SK-N-MC (cell line): ENCODE measurements around the gene ABHD16B.

Experiments used
- DNase-seq: peaks from one replicate; pipeline ENCODE4 v3.0.0-alpha.2; 2011; ENCODE audit warnings: low read depth, low spot score
- H3K27ac ChIP-seq: fragments of 200-600 bp; sonication (generic); 2 replicates; pipeline ENCODE4 v1.5.1; 2016; ENCODE audit warnings: mixed run types
- H3K36me3 ChIP-seq: fragments of 200-600 bp; sonication (generic); 2 replicates; pipeline ENCODE4 v1.6.1; 2017; ENCODE audit warnings: antibody characterized with exemption, low read length, mixed read lengths; ENCODE audit not compliant: insufficient read depth
- H3K4me3 ChIP-seq: fragments of 200-600 bp; sonication (generic); 2 replicates; pipeline ENCODE4 v1.5.1; 2016
- H3K9ac ChIP-seq: fragments of 200-600 bp; sonication (generic); 2 replicates; pipeline ENCODE4 v1.8.0; 2017; ENCODE audit warnings: mixed run types, mixed read lengths; ENCODE audit not compliant: insufficient read length
- H3K9me3 ChIP-seq: fragments of 200-600 bp; sonication (generic); 2 replicates; pipeline ENCODE4 v1.6.1; 2017; ENCODE audit warnings: low read depth, mild to moderate bottlenecking, antibody characterized with exemption, low read length, moderate library complexity, mixed read lengths
- EZH2 ChIP-seq: fragments of 200-600 bp; sonication (generic); IDR thresholded peaks from one replicate; pipeline ENCODE4 v1.6.1; 2017; ENCODE audit warnings: antibody characterized with exemption
- FOXP2 ChIP-seq: optimal IDR thresholded peaks from 2 replicates; pipeline ENCODE3; 2011; ENCODE audit warnings: mild to moderate bottlenecking, moderate library complexity; ENCODE audit not compliant: insufficient read depth; ENCODE audit errors: extremely low read length, control extremely low read depth
- POLR2AphosphoS5 ChIP-seq: IDR thresholded peaks from 2 replicates; pipeline ENCODE4 v1.6.1; 2012; ENCODE audit warnings: mild to moderate bottlenecking, low read depth, low read length, borderline replicate concordance

ABHD16B gene

DNA sequence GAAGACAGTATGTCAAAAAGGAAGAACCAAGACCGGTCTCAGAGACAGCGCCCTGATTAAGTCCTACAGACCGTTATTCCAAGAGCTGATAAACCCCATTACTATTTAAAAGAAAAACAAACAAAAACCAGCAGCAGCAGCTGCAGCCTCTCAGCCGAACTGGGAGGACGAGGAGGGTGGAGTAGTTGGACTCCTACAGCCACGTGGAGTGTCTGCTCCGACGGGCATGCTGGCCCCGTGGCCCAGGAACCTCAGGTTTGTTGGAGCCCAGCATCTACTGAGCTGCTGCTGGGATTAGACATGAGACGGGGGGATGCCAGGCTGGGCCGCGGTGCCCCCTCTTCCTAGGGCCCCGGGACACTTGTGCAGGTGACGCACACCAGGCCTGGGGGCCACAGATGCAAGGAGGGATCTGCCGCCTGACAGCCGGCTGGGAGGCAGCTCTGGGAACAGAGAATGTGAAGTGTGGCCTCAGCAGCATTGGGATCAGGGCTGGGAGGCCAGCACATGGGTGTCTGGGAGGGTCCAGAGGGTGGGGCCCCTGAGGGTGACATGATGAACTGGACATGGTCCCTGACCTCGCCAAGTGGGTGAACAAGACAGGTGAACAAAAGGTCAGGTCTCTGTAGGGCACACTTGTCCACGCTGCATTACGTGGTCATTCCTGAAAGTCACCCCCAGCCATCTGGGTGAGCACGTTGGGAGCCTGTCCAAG is 27.4 kb upstream of the ABHD16B start:
- Histone ChIP-seq H3K27ac (no peak overlapping the region), H3K9ac (no peak overlapping the region), H3K4me3 (no peak overlapping the region), H3K9me3 (no peaks in the 10 kb centered on the region), H3K36me3 (no peaks in the 10 kb centered on the region)
- no peak for TF ChIP-seq EZH2
- TF ChIP-seq POLR2AphosphoS5 = no peak
- no peak for TF ChIP-seq FOXP2
- no peak for DNase-seq

GRCh38 chr20:63834491-63834880 is 26.8 kb upstream of the ABHD16B start:
- H3K9me3 ChIP-seq = no peaks in the 10 kb centered on the region
- TF ChIP-seq FOXP2 (no peak), EZH2 (no peak), POLR2AphosphoS5 (no peak)
- no peak overlapping the region for H3K9ac ChIP-seq
- H3K36me3 ChIP-seq = no peaks in the 10 kb centered on the region
- no peak for DNase-seq
- no peak overlapping the region for H3K4me3 ChIP-seq
- no peak overlapping the region for H3K27ac ChIP-seq

DNA sequence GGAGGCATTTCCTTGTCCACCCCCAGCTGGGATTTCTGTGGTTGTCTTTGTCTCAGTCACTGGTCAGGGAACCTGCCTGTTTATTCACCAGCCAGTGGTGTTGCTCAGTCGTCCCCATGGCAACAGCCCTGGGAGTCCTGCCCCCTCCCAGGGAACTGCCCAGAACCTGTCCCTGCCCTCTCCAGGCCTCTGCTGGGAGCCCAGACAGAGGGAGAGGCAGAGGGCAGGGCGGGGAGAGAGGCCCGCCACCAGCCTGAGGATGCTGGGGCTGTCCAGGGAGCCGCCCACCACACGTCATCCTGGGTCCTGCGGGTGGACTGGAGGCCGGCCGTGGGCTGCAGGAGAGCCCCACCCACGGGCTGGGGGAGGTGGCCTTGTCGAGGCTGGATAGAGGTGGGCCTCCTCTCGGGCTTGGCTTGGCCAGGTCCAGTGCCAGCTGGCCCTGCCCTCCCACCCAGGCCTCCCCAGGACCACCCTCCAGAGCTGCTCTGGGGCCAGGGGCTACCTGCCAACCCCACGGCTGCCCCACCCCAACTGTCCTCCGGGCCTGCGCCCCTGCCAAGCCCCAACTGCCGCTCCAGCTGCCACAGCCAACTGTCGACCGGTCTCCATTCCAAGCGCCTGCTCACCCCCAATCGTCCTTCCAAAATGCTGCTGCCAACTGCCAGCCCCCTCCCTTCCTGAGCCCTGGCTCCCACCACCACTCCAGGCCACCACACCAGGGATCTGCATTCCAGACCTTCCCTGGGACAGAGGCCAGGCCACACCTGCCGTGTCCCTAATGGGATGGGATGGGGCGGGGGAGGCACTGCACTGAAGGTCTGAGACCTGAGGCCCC is 26.1 kb upstream of the ABHD16B start:
- Histone ChIP-seq H3K9me3 (no peaks in the 10 kb centered on the region), H3K27ac (no peak overlapping the region), H3K36me3 (no peaks in the 10 kb centered on the region), H3K4me3 (no peak overlapping the region), H3K9ac (no peak overlapping the region)
- DNase-seq = no peak
- no peak for TF ChIP-seq EZH2
- no peak for TF ChIP-seq FOXP2
- no peak for TF ChIP-seq POLR2AphosphoS5

- Histone ChIP-seq H3K4me3 (no peak overlapping the region), H3K36me3 (no peaks in the 10 kb centered on the region), H3K9ac (no peak overlapping the region), H3K9me3 (no peaks in the 10 kb centered on the region), H3K27ac (no peak overlapping the region)
- TF ChIP-seq POLR2AphosphoS5 (no peak), FOXP2 (no peak), EZH2 (no peak)
- DNase-seq = no peak
These were observed 24.6 kb upstream of the ABHD16B start for GRCh38 chr20:63836458-63837344.

GRCh38 chr20:63837479-63837878 is 23.8 kb upstream of the ABHD16B start:
- Histone ChIP-seq H3K36me3 (no peaks in the 10 kb centered on the region), H3K9me3 (no peaks in the 10 kb centered on the region), H3K27ac (no peak overlapping the region), H3K9ac (no peak overlapping the region), H3K4me3 (no peak overlapping the region)
- no peak for DNase-seq
- no peak for TF ChIP-seq FOXP2
- TF ChIP-seq POLR2AphosphoS5 = no peak
- no peak for TF ChIP-seq EZH2

GRCh38 chr20:63839620-63840019 is 21.7 kb upstream of the ABHD16B start:
- Histone ChIP-seq H3K27ac (no peak overlapping the region), H3K9me3 (no peaks in the 10 kb centered on the region), H3K9ac (no peak overlapping the region), H3K36me3 (no peaks in the 10 kb centered on the region), H3K4me3 (no peak overlapping the region)
- DNase-seq = no peak
- TF ChIP-seq FOXP2 = no peak
- TF ChIP-seq POLR2AphosphoS5 = no peak
- no peak for TF ChIP-seq EZH2

DNA sequence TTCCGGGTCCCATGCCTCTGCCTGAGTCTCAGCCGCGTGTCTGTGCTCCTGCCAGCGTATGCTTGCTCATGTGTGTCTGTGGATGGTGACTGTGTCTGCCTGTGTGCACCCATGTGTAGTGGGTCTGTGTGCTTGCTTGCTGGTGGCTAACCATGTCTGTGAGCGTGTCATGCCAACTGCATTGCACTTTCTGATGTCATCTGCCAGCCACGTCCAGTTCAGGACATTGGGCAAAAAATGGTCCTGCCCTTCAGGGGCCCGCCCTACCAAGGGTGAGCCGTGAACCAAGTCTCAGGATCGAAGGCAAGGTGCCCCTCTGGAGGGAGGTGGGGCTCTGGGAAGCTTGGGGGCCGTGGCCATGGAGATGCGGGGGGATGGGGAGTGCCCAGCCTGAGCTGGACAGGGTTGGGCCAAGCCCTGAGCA is 20.9 kb upstream of the ABHD16B start:
- H3K9me3 ChIP-seq = no peaks in the 10 kb centered on the region
- H3K4me3 ChIP-seq = no peak overlapping the region
- no peak overlapping the region for H3K27ac ChIP-seq
- H3K36me3 ChIP-seq = no peaks in the 10 kb centered on the region
- TF ChIP-seq FOXP2 (no peak), EZH2 (no peak), POLR2AphosphoS5 (no peak)
- H3K9ac ChIP-seq = no peak overlapping the region
- no peak for DNase-seq

GRCh38 chr20:63842258-63842657 is 19.0 kb upstream of the ABHD16B start:
- Histone ChIP-seq H3K9me3 (no peaks in the 10 kb centered on the region), H3K9ac (no peak overlapping the region), H3K36me3 (no peaks in the 10 kb centered on the region), H3K4me3 (no peak overlapping the region), H3K27ac (no peak overlapping the region)
- no peak for DNase-seq
- TF ChIP-seq EZH2 (no peak), POLR2AphosphoS5 (no peak), FOXP2 (no peak)
